K562 (cell line): ENCODE results near the gene SLC16A4. TPM values are rescaled to one million over a fixed set of nuclear protein-coding genes. Genes with fewer than 3 reads are reported as not detected.
A peak's percentile ranks its signal among the peaks of the same experiment; 100 is the strongest.

Experiments
- BRD4 ChIP-seq: fragments of 200-600 bp; sonication (generic); IDR thresholded peaks from 2 replicates; pipeline ENCODE4 v1.6.1; 2017; ENCODE audit warnings: inconsistent platforms
- CBX2 ChIP-seq: fragments of 200-600 bp; sonication (generic); IDR thresholded peaks from one replicate; pipeline ENCODE4 v1.6.1; 2012; ENCODE audit warnings: mild to moderate bottlenecking, low read length, inconsistent platforms; ENCODE audit not compliant: insufficient read depth, poor library complexity, severe bottlenecking
- CREB1 ChIP-seq, 2 experiments: sonication (generic) in 1 of 2; formaldehyde crosslinking in 1 of 2; IDR thresholded peaks; 2 replicates each; pipeline versions ENCODE4 v1.6.1 to v1.8.0; 2012 to 2022; ENCODE audit warnings: inconsistent platforms in 1 of 2, mild to moderate bottlenecking in 1 of 2, missing genetic modification reagents in 1 of 2, moderate library complexity in 1 of 2
- GATAD2B ChIP-seq: fragments of 450-650 bp; IDR thresholded peaks from 2 replicates; pipeline ENCODE4 v1.6.1; 2017; ENCODE audit warnings: mild to moderate bottlenecking, borderline replicate concordance
- HDAC8 ChIP-seq: fragments of 450-650 bp; IDR thresholded peaks from 2 replicates; pipeline ENCODE4 v1.6.1; 2016; ENCODE audit warnings: mild to moderate bottlenecking, missing genetic modification characterization, moderate library complexity, missing compliant biosample characterization
- MIER1 ChIP-seq: fragments of 450-650 bp; IDR thresholded peaks from 2 replicates; pipeline ENCODE4 v1.6.1; 2016; ENCODE audit warnings: antibody characterized with exemption, mild to moderate bottlenecking, low read depth
- PHB ChIP-seq: fragments of 250-450 bp; sonication (Bioruptor Pico); IDR thresholded peaks from 2 replicates; pipeline ENCODE4 v1.5.0; 2021
- POLR2AphosphoS5 ChIP-seq: IDR thresholded peaks from 2 replicates; pipeline ENCODE4 v1.6.1; 2011; ENCODE audit warnings: mild to moderate bottlenecking, low read depth, low read length, moderate library complexity; ENCODE audit not compliant: control insufficient read depth, insufficient read depth
- RBFOX2 ChIP-seq: fragments of 200-400 bp; formaldehyde crosslinking; IDR thresholded peaks from 2 replicates; pipeline ENCODE4 v1.6.1; 2017; ENCODE audit warnings: low read depth, mild to moderate bottlenecking, low read length, moderate library complexity
- SIRT6 ChIP-seq: IDR thresholded peaks from one replicate; pipeline ENCODE4 v1.6.1; 2012; ENCODE audit warnings: low read depth, mild to moderate bottlenecking, control low read depth, inconsistent platforms, low read length, moderate library complexity
- SIX5 ChIP-seq, 2 experiments: IDR thresholded peaks; 2 replicates each; pipeline ENCODE4 v1.6.1; 2011; ENCODE audit warnings: low read length in 2 of 2, borderline replicate concordance in 1 of 2, low read depth in 1 of 2, mild to moderate bottlenecking in 1 of 2, moderate library complexity in 1 of 2; ENCODE audit not compliant: insufficient read depth in 1 of 2
- THRAP3 ChIP-seq: fragments of 450-650 bp; IDR thresholded peaks from 2 replicates; pipeline ENCODE4 v1.6.1; 2016; ENCODE audit warnings: mild to moderate bottlenecking, inconsistent platforms, borderline replicate concordance
- ZNF239 ChIP-seq: fragments of 250-450 bp; sonication (Bioruptor Pico); IDR thresholded peaks from 2 replicates; pipeline ENCODE4 v1.4.0; 2020; ENCODE audit warnings: mild to moderate bottlenecking
- ZNF589 ChIP-seq: fragments of 200-800 bp; sonication (Bioruptor generic); IDR thresholded peaks from 2 replicates; pipeline ENCODE4 v1.6.1; 2016; ENCODE audit warnings: low read depth, missing genetic modification characterization, missing compliant biosample characterization
- polyA plus RNA-seq, 8 experiments: library from polyadenylated mRNA; depleted of rRNA in 4 of 8; stranded (reverse) in 5 of 8; unstranded in 3 of 8; fragments of >200 nt; fragmentation: Nextera tagmentation in 2 of 8; fragmentation: Illumina TruSeq in 1 of 8; extraction: Ambion mirVana in 2 of 8; extraction: Trizol in 1 of 8; gene quantifications; 2 replicates each; pipeline versions ENCODE4 v1.2.1 to v1.2.3, GENCODE V29; 2011 to 2014; ENCODE audit warnings: inconsistent platforms in 1 of 8, missing spikeins in 1 of 8
- total RNA-seq, 7 experiments: library from RNA; depleted of rRNA in 6 of 7; stranded (reverse); fragments of >200 nt in 6 of 7; fragmentation: Illumina TruSeq in 2 of 7; extraction: Trizol in 2 of 7; gene quantifications; 2 replicates each; pipeline versions ENCODE4 v1.2.1 to v1.2.3, GENCODE V29; 2011 to 2021; ENCODE audit warnings: low replicate concordance in 1 of 7
- TF ChIP-seq, protein P1 (sequence below): fragments of 450-650 bp; formaldehyde crosslinking; conservative IDR thresholded peaks from 2 replicates; pipeline ENCODE4 v1.4.0; 2022; ENCODE audit warnings: mild to moderate bottlenecking, missing genetic modification characterization
- TF ChIP-seq, protein P2 (sequence below): sonication (generic); formaldehyde crosslinking; IDR thresholded peaks from 2 replicates; pipeline ENCODE4 v1.5.0; 2020; ENCODE audit warnings: missing genetic modification reagents
- TF ChIP-seq, protein P3 (sequence below): conservative IDR thresholded peaks from 2 replicates; pipeline ENCODE4 v1.6.1; 2011; ENCODE audit warnings: low read depth, mild to moderate bottlenecking, low read length; ENCODE audit not compliant: control insufficient read depth
- TF ChIP-seq, protein P4 (sequence below): fragments of 250-450 bp; sonication (Bioruptor Pico); IDR thresholded peaks from 2 replicates; pipeline ENCODE4 v1.9.0; 2021; ENCODE audit warnings: mild to moderate bottlenecking, inconsistent platforms

Gene SLC16A4
- total and polyA plus RNA-seq, 9 of the 15 experiments (the other 6 are each of a cell fraction or from before 2014, with no cell fraction given): 0.04 to 0.31 (median 0.18) TPM; not detected in 1

DNA sequence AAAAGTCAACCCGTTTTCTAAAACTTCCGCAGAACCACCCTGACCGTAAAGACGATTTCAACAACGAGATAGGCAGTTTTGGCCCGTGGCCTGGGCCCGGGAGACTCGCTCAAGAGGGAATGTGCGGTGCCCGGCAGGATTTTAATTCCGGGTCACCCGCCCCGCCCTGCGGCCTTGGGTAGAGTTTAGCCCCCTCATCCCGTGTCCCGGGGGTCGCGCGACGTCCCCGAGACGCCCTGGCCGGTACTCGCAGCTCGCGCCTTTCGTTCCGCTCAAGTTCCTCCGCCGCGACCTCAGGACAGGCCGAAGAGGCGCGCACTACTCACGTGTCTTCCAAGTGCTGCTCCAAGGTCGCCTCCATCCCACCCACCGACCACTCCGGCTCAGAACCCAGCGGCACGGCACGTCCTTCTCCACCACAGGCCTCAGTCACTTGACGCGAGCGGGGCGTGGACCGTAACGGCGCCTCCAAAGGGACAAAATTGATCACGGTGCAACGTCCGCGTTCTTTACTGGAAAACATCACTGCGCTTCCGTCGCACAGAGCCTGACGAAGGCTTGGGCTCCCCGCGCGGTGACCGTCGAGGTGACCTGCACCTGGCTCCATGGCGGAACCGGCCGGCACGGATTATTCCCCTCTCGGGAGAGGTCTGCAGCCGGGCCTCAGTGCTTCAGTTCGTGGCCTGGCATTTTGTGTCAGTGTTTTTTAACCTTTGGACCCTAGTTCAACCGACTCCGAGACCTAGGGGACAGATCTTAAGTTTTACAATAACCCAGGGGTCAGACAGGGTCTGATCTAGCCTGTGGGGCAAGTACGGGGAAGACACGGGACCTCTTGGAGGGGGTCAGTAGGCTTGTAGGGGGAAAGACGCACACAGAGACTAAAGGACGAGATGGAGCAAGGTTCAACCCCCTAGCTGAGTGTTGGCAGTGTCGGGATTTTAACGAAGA, 16.7 kb upstream of the SLC16A4 start, which contains the start of gene LAMTOR5 (continued):
- TF ChIP-seq HDAC8 (tag) (peak; percentile 65; the same call in 1 of the 2 replicates), SIX5 (IDR thresholded peaks at IDR 0.05; ENCODE audit: borderline replicate concordance in 1 of 2, insufficient read depth in 1 of 2, low read depth in 1 of 2, low read length in 2 of 2) (peak; percentile 47 to 49; a peak in 3 of 4 replicates), MIER1 (no peak), ZNF589 (peak; percentile 51; the same call in 1 of the 2 replicates), GATAD2B (peak; percentile 26; the same call in 1 of the 2 replicates), PHB (CRISPR knock-in tag) (no peak), POLR2AphosphoS5 (peak; percentile 94), CBX2 (no peak), THRAP3 (no peak; the same call in 1 of the 2 replicates), BRD4 (peak; percentile 68; the same call in 1 of the 2 replicates), CREB1 (IDR thresholded peaks at IDR 0.05) (peak; percentile 99), CREB1 (CRISPR knock-in tag; IDR thresholded peaks at IDR 0.05) (peak; percentile 99), ZNF239 (CRISPR knock-in tag) (no peak), RBFOX2 (peak; percentile 98), SIRT6 (no peak)
- TF ChIP-seq, protein P1, sequence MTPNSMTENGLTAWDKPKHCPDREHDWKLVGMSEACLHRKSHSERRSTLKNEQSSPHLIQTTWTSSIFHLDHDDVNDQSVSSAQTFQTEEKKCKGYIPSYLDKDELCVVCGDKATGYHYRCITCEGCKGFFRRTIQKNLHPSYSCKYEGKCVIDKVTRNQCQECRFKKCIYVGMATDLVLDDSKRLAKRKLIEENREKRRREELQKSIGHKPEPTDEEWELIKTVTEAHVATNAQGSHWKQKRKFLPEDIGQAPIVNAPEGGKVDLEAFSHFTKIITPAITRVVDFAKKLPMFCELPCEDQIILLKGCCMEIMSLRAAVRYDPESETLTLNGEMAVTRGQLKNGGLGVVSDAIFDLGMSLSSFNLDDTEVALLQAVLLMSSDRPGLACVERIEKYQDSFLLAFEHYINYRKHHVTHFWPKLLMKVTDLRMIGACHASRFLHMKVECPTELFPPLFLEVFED (CRISPR knock-in tag): peak; percentile 82
- TF ChIP-seq, protein P2, sequence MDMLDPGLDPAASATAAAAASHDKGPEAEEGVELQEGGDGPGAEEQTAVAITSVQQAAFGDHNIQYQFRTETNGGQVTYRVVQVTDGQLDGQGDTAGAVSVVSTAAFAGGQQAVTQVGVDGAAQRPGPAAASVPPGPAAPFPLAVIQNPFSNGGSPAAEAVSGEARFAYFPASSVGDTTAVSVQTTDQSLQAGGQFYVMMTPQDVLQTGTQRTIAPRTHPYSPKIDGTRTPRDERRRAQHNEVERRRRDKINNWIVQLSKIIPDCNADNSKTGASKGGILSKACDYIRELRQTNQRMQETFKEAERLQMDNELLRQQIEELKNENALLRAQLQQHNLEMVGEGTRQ (CRISPR knock-in tag): peak; percentile 69
- TF ChIP-seq, protein P3, sequence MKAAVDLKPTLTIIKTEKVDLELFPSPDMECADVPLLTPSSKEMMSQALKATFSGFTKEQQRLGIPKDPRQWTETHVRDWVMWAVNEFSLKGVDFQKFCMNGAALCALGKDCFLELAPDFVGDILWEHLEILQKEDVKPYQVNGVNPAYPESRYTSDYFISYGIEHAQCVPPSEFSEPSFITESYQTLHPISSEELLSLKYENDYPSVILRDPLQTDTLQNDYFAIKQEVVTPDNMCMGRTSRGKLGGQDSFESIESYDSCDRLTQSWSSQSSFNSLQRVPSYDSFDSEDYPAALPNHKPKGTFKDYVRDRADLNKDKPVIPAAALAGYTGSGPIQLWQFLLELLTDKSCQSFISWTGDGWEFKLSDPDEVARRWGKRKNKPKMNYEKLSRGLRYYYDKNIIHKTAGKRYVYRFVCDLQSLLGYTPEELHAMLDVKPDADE: 0 out of 2 replicates have a peak, but pooled peaks have one; percentile 70
- TF ChIP-seq, protein P4, sequence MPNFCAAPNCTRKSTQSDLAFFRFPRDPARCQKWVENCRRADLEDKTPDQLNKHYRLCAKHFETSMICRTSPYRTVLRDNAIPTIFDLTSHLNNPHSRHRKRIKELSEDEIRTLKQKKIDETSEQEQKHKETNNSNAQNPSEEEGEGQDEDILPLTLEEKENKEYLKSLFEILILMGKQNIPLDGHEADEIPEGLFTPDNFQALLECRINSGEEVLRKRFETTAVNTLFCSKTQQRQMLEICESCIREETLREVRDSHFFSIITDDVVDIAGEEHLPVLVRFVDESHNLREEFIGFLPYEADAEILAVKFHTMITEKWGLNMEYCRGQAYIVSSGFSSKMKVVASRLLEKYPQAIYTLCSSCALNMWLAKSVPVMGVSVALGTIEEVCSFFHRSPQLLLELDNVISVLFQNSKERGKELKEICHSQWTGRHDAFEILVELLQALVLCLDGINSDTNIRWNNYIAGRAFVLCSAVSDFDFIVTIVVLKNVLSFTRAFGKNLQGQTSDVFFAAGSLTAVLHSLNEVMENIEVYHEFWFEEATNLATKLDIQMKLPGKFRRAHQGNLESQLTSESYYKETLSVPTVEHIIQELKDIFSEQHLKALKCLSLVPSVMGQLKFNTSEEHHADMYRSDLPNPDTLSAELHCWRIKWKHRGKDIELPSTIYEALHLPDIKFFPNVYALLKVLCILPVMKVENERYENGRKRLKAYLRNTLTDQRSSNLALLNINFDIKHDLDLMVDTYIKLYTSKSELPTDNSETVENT (CRISPR knock-in tag): no peak
